Activated B cell treated with CpG ODN at 0.5 μM for 24 hours (primary cell): ENCODE measurements around the gene PCDH9. TPM values are rescaled to one million over a fixed set of nuclear protein-coding genes. Genes with fewer than 3 reads are reported as not detected.

Experiments used
- ATAC-seq: fragments of 200-7000 bp; cut with Tn5 transposase; one replicate; pipeline ENCODE4 v1.10.0; 2021; ENCODE audit warnings: low read depth, mild to moderate bottlenecking, moderate library complexity
- CTCF ChIA-PET: fragments of 350-600 bp; sonication (Branson Sonifier 250); formaldehyde crosslinking; loops from one replicate; lab custom pipeline; 2021; ENCODE audit warnings: antibody characterized with exemption; lab: Charles Lee
- POLR2A ChIA-PET: fragments of 350-600 bp; sonication (Branson Sonifier 250); formaldehyde crosslinking; loops from one replicate; lab custom pipeline; 2021; ENCODE audit warnings: antibody characterized with exemption; lab: Charles Lee
- DNase-seq: peaks from one replicate; pipeline ENCODE4 v3.0.0; 2022
- H3K27ac Mint-ChIP-seq: one replicate; pipeline ENCODE4 v1.8.0; 2020; ENCODE audit warnings: mixed read lengths
- H3K27me3 Mint-ChIP-seq: one replicate; pipeline ENCODE4 v1.8.0; 2021; ENCODE audit warnings: mixed read lengths
- H3K36me3 Mint-ChIP-seq: one replicate; pipeline ENCODE4 v1.8.0; 2021; ENCODE audit warnings: low read depth, mixed read lengths
- H3K4me1 Mint-ChIP-seq: one replicate; pipeline ENCODE4 v1.8.0; 2021; ENCODE audit warnings: mixed read lengths
- H3K4me3 Mint-ChIP-seq: one replicate; pipeline ENCODE4 v1.8.0; 2020; ENCODE audit warnings: mild to moderate bottlenecking, mixed read lengths
- H3K9me3 Mint-ChIP-seq: one replicate; pipeline ENCODE4 v1.8.0; 2020; ENCODE audit warnings: mixed read lengths
- CTCF ChIP-seq: fragments of 200-600 bp; IDR thresholded peaks from one replicate; pipeline ENCODE4 v1.8.0; 2022; ENCODE audit warnings: antibody characterized with exemption, mild to moderate bottlenecking
- intact Hi-C: fragments of 100-400 bp; cut with micrococcal nuclease; formaldehyde crosslinking; loops from one replicate; pipeline ENCODE4 v1.15.1; 2024
- total RNA-seq: library from RNA; stranded (reverse); gene quantifications from 2 replicates; pipeline ENCODE4 v1.2.3, GENCODE V29; 2022

Gene PCDH9
- total RNA-seq, 1 donor from 2014 or later: 6.4 TPM

- no peak for ATAC-seq
- Mint-ChIP-seq H3K27ac (no peak overlapping the region), H3K9me3 (peaks cover 5% of the 10 kb centered on the region), H3K27me3 (no peaks in the 10 kb centered on the region), H3K4me1 (peaks cover 10% of the 10 kb centered on the region), H3K36me3 (no peaks in the 10 kb centered on the region), H3K4me3 (no peak overlapping the region)
- intact Hi-C loops: no loop called here
- ChIA-PET POLR2A (no interaction called here), CTCF (no interaction called here)
- no peak for DNase-seq
- TF ChIP-seq CTCF: no peak
These were observed 761.5 kb downstream of the PCDH9 start for GRCh38 chr13:66468656-66469055.

- ATAC-seq: no peak
- Mint-ChIP-seq H3K27me3 (no peaks in the 10 kb centered on the region), H3K9me3 (peaks cover 5% of the 10 kb centered on the region), H3K36me3 (no peaks in the 10 kb centered on the region), H3K4me3 (no peak overlapping the region), H3K27ac (no peak overlapping the region), H3K4me1 (peaks cover 10% of the 10 kb centered on the region)
- intact Hi-C loops: no loop called here
- ChIA-PET POLR2A (no interaction called here), CTCF (no interaction called here)
- DNase-seq: no peak
- no peak for TF ChIP-seq CTCF
These were observed 767.9 kb downstream of the PCDH9 start for GRCh38 chr13:66462187-66462586.

GRCh38 chr13:66461021-66461420, 769.1 kb downstream of the PCDH9 start:
- no peaks in the 10 kb centered on the region for H3K36me3 Mint-ChIP-seq
- no peak overlapping the region for H3K27ac Mint-ChIP-seq
- no peak for TF ChIP-seq CTCF
- intact Hi-C loops: no loop called here
- H3K4me3 Mint-ChIP-seq: no peak overlapping the region
- ChIA-PET CTCF (no interaction called here), POLR2A (no interaction called here)
- peaks cover under 1% of the 10 kb centered on the region for H3K4me1 Mint-ChIP-seq
- no peaks in the 10 kb centered on the region for H3K27me3 Mint-ChIP-seq
- ATAC-seq: no peak
- DNase-seq: no peak
- peaks cover under 1% of the 10 kb centered on the region for H3K9me3 Mint-ChIP-seq

DNA sequence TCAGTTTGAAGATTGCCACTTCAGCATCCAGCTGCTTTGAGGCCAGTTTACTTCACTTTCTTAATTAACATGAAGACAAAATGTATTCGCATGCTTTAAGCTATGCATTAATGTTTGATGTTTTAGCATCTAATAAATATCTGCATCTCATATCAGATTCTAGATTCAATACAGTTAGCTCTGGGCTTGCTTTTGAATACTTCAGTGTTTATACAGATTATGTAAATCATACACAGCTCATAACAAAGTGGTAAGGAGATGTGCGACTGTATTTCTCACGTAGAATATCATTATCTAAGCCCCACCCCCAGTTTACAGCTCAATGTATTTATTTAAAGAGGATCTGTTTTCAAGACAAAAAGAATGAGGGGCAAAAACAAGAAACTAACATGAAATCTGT, 770.5 kb downstream of the PCDH9 start:
- Mint-ChIP-seq H3K4me3 (no peak overlapping the region), H3K27me3 (no peaks in the 10 kb centered on the region), H3K36me3 (no peaks in the 10 kb centered on the region), H3K9me3 (no peaks in the 10 kb centered on the region), H3K4me1 (no peaks in the 10 kb centered on the region), H3K27ac (no peak overlapping the region)
- intact Hi-C loops: no loop called here
- no peak for TF ChIP-seq CTCF
- CTCF ChIA-PET: no interaction called here
- no peak for ATAC-seq
- no peak for DNase-seq
- POLR2A ChIA-PET: no interaction called here

GRCh38 chr13:66459143-66459542, 771.0 kb downstream of the PCDH9 start:
- Mint-ChIP-seq H3K27ac (no peak overlapping the region), H3K36me3 (no peaks in the 10 kb centered on the region), H3K4me3 (no peak overlapping the region), H3K4me1 (no peaks in the 10 kb centered on the region), H3K9me3 (no peaks in the 10 kb centered on the region), H3K27me3 (no peaks in the 10 kb centered on the region)
- no peak for DNase-seq
- ChIA-PET CTCF (no interaction called here), POLR2A (no interaction called here)
- intact Hi-C loops: no loop called here
- no peak for ATAC-seq
- TF ChIP-seq CTCF: no peak
